H1 (cell line): ENCODE results near the gene CD226. TPM values are rescaled to one million over a fixed set of nuclear protein-coding genes. Genes with fewer than 3 reads are reported as not detected.

Experiments
- CTCF ChIA-PET: fragments of 300-600 bp; sonication (Branson Sonifier 250); formaldehyde crosslinking; loops from one replicate; lab custom pipeline; 2021; ENCODE audit not compliant: partially characterized antibody; lab: Charles Lee
- POLR2A ChIA-PET: fragments of 300-600 bp; sonication (Branson Sonifier 250); formaldehyde crosslinking; loops from one replicate; lab custom pipeline; 2021; ENCODE audit warnings: inconsistent platforms; ENCODE audit not compliant: partially characterized antibody; lab: Charles Lee
- DNase-seq, 2 experiments: peaks; one replicate each; pipeline versions ENCODE4 v3.0.0 to v3.0.0-alpha.2; 2010 to 2022; ENCODE audit warnings: low spot score in 2 of 2, low read depth in 1 of 2, mixed read lengths in 1 of 2
- FAIRE-seq: peaks from 2 replicates; lab custom pipeline; 2011; peaks lifted over from hg19 to GRCh38; lab: Jason Lieb, UNC
- H2AFZ ChIP-seq: 2 replicates; pipeline ENCODE4 v1.8.1; 2012; ENCODE audit warnings: low read length, inconsistent platforms
- H2AK5ac ChIP-seq: 2 replicates; pipeline ENCODE4 v1.6.1; 2013; ENCODE audit warnings: low read depth, low read length
- H2BK120ac ChIP-seq: replicated peaks from 2 replicates; pipeline ENCODE3; 2013; ENCODE audit warnings: low read depth, low read length, inconsistent platforms
- H2BK12ac ChIP-seq: 2 replicates; pipeline ENCODE4 v1.6.1; 2013; ENCODE audit warnings: low read depth, low read length
- H2BK15ac ChIP-seq: 2 replicates; pipeline ENCODE4 v1.6.1; 2013; ENCODE audit warnings: low read length
- H2BK20ac ChIP-seq: 2 replicates; pipeline ENCODE4 v1.6.1; 2013; ENCODE audit warnings: low read length
- H2BK5ac ChIP-seq: 2 replicates; pipeline ENCODE4 v1.6.1; 2013; ENCODE audit warnings: low read depth, low read length
- H3K14ac ChIP-seq: 2 replicates; pipeline ENCODE4 v1.6.1; 2013; ENCODE audit warnings: inconsistent platforms; ENCODE audit not compliant: insufficient read length
- H3K18ac ChIP-seq: 2 replicates; pipeline ENCODE4 v1.6.1; 2013; ENCODE audit warnings: low read length; ENCODE audit errors: extremely low read depth
- H3K23ac ChIP-seq: 2 replicates; pipeline ENCODE4 v1.6.1; 2013; ENCODE audit warnings: inconsistent platforms; ENCODE audit not compliant: insufficient read length
- H3K23me2 ChIP-seq: 2 replicates; pipeline ENCODE4 v1.6.1; 2013; ENCODE audit warnings: low read depth, low read length
- H3K27ac ChIP-seq: 2 replicates; pipeline ENCODE4 v1.6.1; 2011; ENCODE audit warnings: low read depth, low read length, inconsistent platforms
- H3K27me3 ChIP-seq, 4 experiments: replicated peaks in 1 of 4; 1 replicate in 1 of 4; 2 replicates in 3 of 4; pipeline versions ENCODE4 v1.6.1 to v1.8.1; 2011 to 2013; ENCODE audit warnings: low read length in 3 of 4, mild to moderate bottlenecking in 3 of 4, inconsistent platforms in 2 of 4, mixed read lengths in 2 of 4, moderate library complexity in 1 of 4; ENCODE audit not compliant: control insufficient read depth in 3 of 4, insufficient read depth in 3 of 4; ENCODE audit errors: extremely low read depth in 1 of 4
- H3K36me3 ChIP-seq, 4 experiments: 2 replicates each; pipeline versions ENCODE4 v1.6.1 to v1.8.1; 2011 to 2013; ENCODE audit warnings: mild to moderate bottlenecking in 4 of 4, low read length in 3 of 4, moderate library complexity in 2 of 4, control low read depth in 1 of 4, inconsistent platforms in 1 of 4; ENCODE audit not compliant: insufficient read depth in 4 of 4, control insufficient read depth in 2 of 4
- H3K4ac ChIP-seq: replicated peaks from 2 replicates; pipeline ENCODE3; 2013; ENCODE audit warnings: low read length, low read depth, mixed read lengths, inconsistent platforms; ENCODE audit not compliant: insufficient read length
- H3K4me1 ChIP-seq, 4 experiments: replicated peaks in 1 of 4; 1 replicate in 1 of 4; 2 replicates in 3 of 4; pipeline versions ENCODE4 v1.6.1 to v1.8.1; 2011 to 2013; ENCODE audit warnings: low read length in 3 of 4, inconsistent platforms in 2 of 4, mixed read lengths in 1 of 4; ENCODE audit not compliant: insufficient read depth in 4 of 4, control insufficient read depth in 3 of 4
- H3K4me2 ChIP-seq, 2 experiments: 2 replicates each; pipeline versions ENCODE4 v1.6.1 to v1.8.1; 2011 to 2013; ENCODE audit warnings: low read depth in 2 of 2, low read length in 2 of 2, control low read depth in 1 of 2, inconsistent platforms in 1 of 2, mild to moderate bottlenecking in 1 of 2; ENCODE audit not compliant: insufficient read depth in 1 of 2
- H3K4me3 ChIP-seq, 4 experiments: fragments of 200-600, 300-600 bp in 1 of 4; sonication (generic), shearing (Covaris generic), sonication (Bioruptor Twin) in 1 of 4; 2 replicates each; pipeline versions ENCODE4 v1.5.1 to v1.8.1; 2011 to 2016; ENCODE audit warnings: low read length in 4 of 4, low read depth in 3 of 4, control low read depth in 2 of 4, inconsistent platforms in 2 of 4, mild to moderate bottlenecking in 2 of 4, mixed read lengths in 1 of 4, moderate library complexity in 1 of 4; ENCODE audit not compliant: insufficient read depth in 2 of 4; ENCODE audit errors: extremely low read depth in 1 of 4
- H3K56ac ChIP-seq: replicated peaks from 2 replicates; pipeline ENCODE3; 2013; ENCODE audit warnings: low read depth, mild to moderate bottlenecking, mixed read lengths, low read length, inconsistent platforms; ENCODE audit not compliant: insufficient read length
- H3K79me1 ChIP-seq: 2 replicates; pipeline ENCODE4 v1.6.1; 2013; ENCODE audit warnings: low read depth, low read length, control low read depth
- H3K79me2 ChIP-seq, 2 experiments: 2 replicates each; pipeline versions ENCODE4 v1.6.1 to v1.8.1; 2012 to 2013; ENCODE audit warnings: low read length in 2 of 2, mild to moderate bottlenecking in 2 of 2, inconsistent platforms in 1 of 2; ENCODE audit not compliant: insufficient read depth in 2 of 2, control insufficient read depth in 1 of 2
- H3K9ac ChIP-seq, 4 experiments: replicated peaks in 1 of 4; 1 replicate in 1 of 4; 2 replicates in 3 of 4; pipeline versions ENCODE4 v1.6.1 to v1.8.1; 2011 to 2013; ENCODE audit warnings: low read depth in 3 of 4, low read length in 3 of 4, control low read depth in 2 of 4, mild to moderate bottlenecking in 2 of 4, moderate library complexity in 2 of 4, inconsistent platforms in 1 of 4; ENCODE audit errors: extremely low read depth in 1 of 4
- H3K9me3 ChIP-seq, 2 experiments: 2 replicates each; pipeline versions ENCODE4 v1.6.1 to v1.8.1; 2012 to 2013; ENCODE audit warnings: mild to moderate bottlenecking in 2 of 2, moderate library complexity in 2 of 2, control low read depth in 1 of 2, inconsistent platforms in 1 of 2, low read depth in 1 of 2, low read length in 1 of 2, mixed read lengths in 1 of 2; ENCODE audit not compliant: insufficient read depth in 2 of 2
- H4K20me1 ChIP-seq, 2 experiments: replicated peaks in 1 of 2; 2 replicates each; pipeline versions ENCODE3 to v1.8.1; 2011 to 2013; ENCODE audit warnings: inconsistent platforms in 2 of 2, low read length in 2 of 2, mild to moderate bottlenecking in 1 of 2; ENCODE audit not compliant: insufficient read depth in 2 of 2, control insufficient read depth in 1 of 2
- H4K5ac ChIP-seq: 2 replicates; pipeline ENCODE4 v1.6.1; 2013; ENCODE audit warnings: low read length, low read depth, mixed read lengths, inconsistent platforms; ENCODE audit not compliant: insufficient read length
- H4K8ac ChIP-seq: 2 replicates; pipeline ENCODE4 v1.8.0; 2013; ENCODE audit warnings: mild to moderate bottlenecking, moderate library complexity, low read length, inconsistent platforms; ENCODE audit not compliant: insufficient read depth; ENCODE audit errors: extremely low read depth
- H4K91ac ChIP-seq: replicated peaks from 2 replicates; pipeline ENCODE3; 2013; ENCODE audit warnings: low read length, mixed read lengths, inconsistent platforms; ENCODE audit not compliant: insufficient read length
- CBX5 ChIP-seq: fragments of 300-800, 300-1000 bp; sonication (generic); IDR thresholded peaks from 2 replicates; pipeline ENCODE4 v1.7.1; 2016; ENCODE audit warnings: antibody characterized with exemption, low read length, low read depth
- CTCF ChIP-seq, 3 experiments: IDR thresholded peaks; 1 replicate in 2 of 3; 2 replicates in 1 of 3; pipeline versions ENCODE4 v1.5.1 to v1.6.1; 2011; ENCODE audit warnings: low read length in 3 of 3, mild to moderate bottlenecking in 3 of 3, inconsistent platforms in 2 of 3, low read depth in 1 of 3, moderate library complexity in 1 of 3; ENCODE audit not compliant: insufficient read depth in 1 of 3; ENCODE audit errors: control extremely low read depth in 1 of 3
- EGR1 ChIP-seq: IDR thresholded peaks from 2 replicates; pipeline ENCODE4 v1.6.1; 2011; ENCODE audit warnings: low read depth, low read length, borderline replicate concordance
- FOSL1 ChIP-seq: IDR thresholded peaks from 2 replicates; pipeline ENCODE4 v1.6.1; 2011; ENCODE audit warnings: mild to moderate bottlenecking, low read depth, low read length, moderate library complexity; ENCODE audit not compliant: insufficient read depth
- HDAC6 ChIP-seq: IDR thresholded peaks from one replicate; pipeline ENCODE4 v1.7.1; 2012; ENCODE audit warnings: low read depth, mild to moderate bottlenecking, inconsistent platforms, low read length, moderate library complexity
- KDM1A ChIP-seq: fragments of 200-600, 300-600 bp; sonication (generic); IDR thresholded peaks from 2 replicates; pipeline ENCODE4 v1.7.1; 2016; ENCODE audit warnings: mild to moderate bottlenecking, low read length, borderline replicate concordance
- POLR2A ChIP-seq, 2 experiments: IDR thresholded peaks; 1 replicate in 1 of 2; 2 replicates in 1 of 2; pipeline ENCODE4 v1.6.1; 2011; ENCODE audit warnings: low read depth in 2 of 2, low read length in 2 of 2, mild to moderate bottlenecking in 2 of 2; ENCODE audit errors: control extremely low read depth in 1 of 2
- RFX5 ChIP-seq: IDR thresholded peaks from 2 replicates; pipeline ENCODE4 v1.6.1; 2011; ENCODE audit warnings: low read depth, low read length, improper control_type of control experiment, borderline replicate concordance
- RXRA ChIP-seq: IDR thresholded peaks from 2 replicates; pipeline ENCODE4 v1.6.1; 2011; ENCODE audit warnings: low read depth, mild to moderate bottlenecking, low read length, moderate library complexity; ENCODE audit not compliant: insufficient read depth
- SIX5 ChIP-seq: IDR thresholded peaks from 2 replicates; pipeline ENCODE4 v1.6.1; 2011; ENCODE audit warnings: mild to moderate bottlenecking, low read depth, low read length
- SP1 ChIP-seq: IDR thresholded peaks from 2 replicates; pipeline ENCODE4 v1.6.1; 2011; ENCODE audit warnings: low read depth, low read length
- TAF1 ChIP-seq: IDR thresholded peaks from 2 replicates; pipeline ENCODE4 v1.6.1; 2011; ENCODE audit warnings: mild to moderate bottlenecking, low read depth, low read length
- WGBS, 2 experiments: shearing (Covaris generic) in 1 of 2; methylation state at CpG; one replicate each; pipeline versions ENCODE4 v1.1.6 to v1.1.7; 2013 to 2015; ENCODE audit warnings: low lambda C conversion rate in 2 of 2, mixed read lengths in 2 of 2, inconsistent platforms in 1 of 2, low coverage in 1 of 2, missing lambda C conversion rate in 1 of 2; ENCODE audit not compliant: insufficient replicate concordance in 2 of 2, insufficient coverage in 1 of 2, insufficient read length in 1 of 2; ENCODE audit errors: extremely low coverage in 1 of 2, missing lambda C conversion rate in 1 of 2; 5-methylcytosine and 5-hydroxymethylcytosine counted together
- polyA plus RNA-seq, 7 experiments: library from polyadenylated mRNA; depleted of rRNA in 3 of 7; stranded (reverse) in 5 of 7; unstranded in 2 of 7; fragments of >200 nt in 5 of 7; fragments of 200-250 nt in 2 of 7; gene quantifications; 1 replicate in 5 of 7; 2 replicates in 1 of 7; 4 replicates in 1 of 7; pipeline versions ENCODE4 v1.2.1 to v1.2.3, GENCODE V29; 2011 to 2013; ENCODE audit warnings: missing spikeins in 2 of 7, mixed read lengths in 2 of 7
- total RNA-seq: library from RNA; stranded (reverse); fragmentation: NEBNext Ultra II Directional; extraction: Animal tissue kit (Norgen Biotek cat#: 25700); gene quantifications from 2 replicates; pipeline ENCODE4 v1.2.1, GENCODE V29; 2021

The CD226 gene
- total and polyA plus RNA-seq, 2 of the 8 experiments (the other 6 are each of a cell fraction or from before 2014, with no cell fraction given) = not detected

GRCh38 chr18:69814861-69815385 is 132.8 kb downstream of the CD226 start:
- Histone ChIP-seq H2BK5ac (no peak overlapping the region), H2AFZ (no peak overlapping the region), H2BK12ac (no peak overlapping the region), H2BK120ac (no peak overlapping the region), H3K4me3 (no peak overlapping the region), H3K56ac (no peak overlapping the region), H3K23ac (no peak overlapping the region), H3K27ac (no peak overlapping the region), H3K9me3 (no peaks in the 10 kb centered on the region; a peak in 1 of 4 replicates), H4K5ac (no peak overlapping the region), H3K4ac (no peak overlapping the region), H3K27me3 (no peaks in the 10 kb centered on the region), H2AK5ac (no peak overlapping the region), H3K79me2 (no peaks in the 10 kb centered on the region), H3K4me2 (no peak overlapping the region), H2BK15ac (no peak overlapping the region), H3K18ac (no peak overlapping the region), H3K14ac (no peak overlapping the region), H3K36me3 (no peaks in the 10 kb centered on the region), H4K91ac (no peak overlapping the region), H2BK20ac (no peak overlapping the region), H4K20me1 (no peaks in the 10 kb centered on the region), H4K8ac (no peak overlapping the region), H3K4me1 (no peaks in the 10 kb centered on the region; a peak in 1 of 7 replicates), H3K79me1 (no peaks in the 10 kb centered on the region), H3K23me2 (no peaks in the 10 kb centered on the region), H3K9ac (no peak overlapping the region)
- 90% methylated on average over 4 of the region's 4 CpGs; no CpG with 5 or more reads in 1 of the 2 experiments for WGBS, 2 experiments
- no peak for DNase-seq
- FAIRE-seq = no peak
- CTCF ChIA-PET = no interaction called here
- POLR2A ChIA-PET = no interaction called here
- TF ChIP-seq CTCF (IDR thresholded peaks at IDR 0.05; ENCODE audit: control extremely low read depth in 1 of 3, insufficient read depth in 1 of 3, low read depth in 1 of 3, low read length in 3 of 3) (no peak), FOSL1 (no peak), SIX5 (no peak), SP1 (no peak), POLR2A (IDR thresholded peaks at IDR 0.05; ENCODE audit: control extremely low read depth in 1 of 2, low read depth in 2 of 2, low read length in 2 of 2) (no peak), RFX5 (no peak), KDM1A (no peak), HDAC6 (no peak), RXRA (no peak), CBX5 (no peak), TAF1 (no peak), EGR1 (no peak)
